OCI-LY7 (cell line): ENCODE data around the gene TEX44. TPM values are rescaled to one million over a fixed set of nuclear protein-coding genes. Genes with fewer than 3 reads are reported as not detected.

Experiments used
- BruUV-seq: library from RNA; stranded (reverse); fragments of 400-500 nt; replicated peaks from 2 replicates; lab custom pipeline; 2021; lab: Mats Ljungman, UMichigan
- CTCF ChIA-PET: fragments of 300-600 bp; sonication (Branson Sonifier 250); formaldehyde crosslinking; loops from one replicate; lab custom pipeline; 2022; ENCODE audit warnings: antibody characterized with exemption; ENCODE audit not compliant: unreplicated experiment; lab: Charles Lee
- POLR2A ChIA-PET: fragments of 300-600 bp; sonication (Branson Sonifier 250); formaldehyde crosslinking; loops from one replicate; lab custom pipeline; 2022; ENCODE audit warnings: antibody characterized with exemption; lab: Charles Lee
- DNase-seq: peaks from one replicate; pipeline ENCODE4 v3.0.0-alpha.2; 2015; ENCODE audit warnings: low spot score
- H2AFZ ChIP-seq: fragments of 200-600 bp; sonication (generic), shearing (Covaris generic); 2 replicates; pipeline ENCODE4 v1.6.1; 2014; ENCODE audit warnings: mild to moderate bottlenecking, antibody characterized with exemption, low read length, moderate library complexity
- H3K27ac ChIP-seq: fragments of 200-600 bp; sonication (generic); 2 replicates; pipeline ENCODE4 v1.5.1; 2014; ENCODE audit warnings: mixed run types, low read depth, mild to moderate bottlenecking, moderate library complexity, low read length, inconsistent platforms; ENCODE audit not compliant: poor library complexity, severe bottlenecking
- H3K36me3 ChIP-seq: fragments of 200-600 bp; sonication (generic); 2 replicates; pipeline ENCODE4 v1.6.1; 2014; ENCODE audit warnings: mild to moderate bottlenecking, antibody characterized with exemption, low read length, moderate library complexity, mixed read lengths; ENCODE audit not compliant: insufficient read depth
- H3K4me1 ChIP-seq: fragments of 200-600 bp; sonication (generic); 2 replicates; pipeline ENCODE4 v1.5.1; 2014; ENCODE audit warnings: mild to moderate bottlenecking, low read length; ENCODE audit not compliant: insufficient read depth, poor library complexity, severe bottlenecking
- H3K4me2 ChIP-seq: fragments of 200-600 bp; sonication (generic); 2 replicates; pipeline ENCODE4 v1.6.1; 2014; ENCODE audit warnings: mild to moderate bottlenecking, low read length
- H3K4me3 ChIP-seq: fragments of 200-600 bp; sonication (generic); 2 replicates; pipeline ENCODE4 v1.5.1; 2014; ENCODE audit warnings: mild to moderate bottlenecking, low read depth, low read length; ENCODE audit not compliant: poor library complexity, severe bottlenecking
- H3K79me2 ChIP-seq: fragments of 200-600 bp; sonication (generic); 2 replicates; pipeline ENCODE4 v1.6.1; 2016; ENCODE audit warnings: low read depth, mild to moderate bottlenecking, low read length, moderate library complexity, mixed read lengths; ENCODE audit not compliant: insufficient read depth
- H3K9me2 ChIP-seq: fragments of 200-600 bp; sonication (generic); 2 replicates; pipeline ENCODE4 v1.6.1; 2016; ENCODE audit warnings: mild to moderate bottlenecking, low read length, mixed read lengths; ENCODE audit not compliant: insufficient read depth
- H3K9me3 ChIP-seq: fragments of 200-600 bp; sonication (generic); 2 replicates; pipeline ENCODE4 v1.6.1; 2014; ENCODE audit warnings: mild to moderate bottlenecking, mixed run types, low read length, mixed read lengths
- H4K20me1 ChIP-seq: fragments of 200-600 bp; sonication (generic); 2 replicates; pipeline ENCODE4 v1.6.1; 2014; ENCODE audit warnings: mild to moderate bottlenecking, antibody characterized with exemption, low read length, moderate library complexity, mixed read lengths; ENCODE audit not compliant: insufficient read depth
- EZH2phosphoT487 ChIP-seq: fragments of 200-600 bp; sonication (generic); IDR thresholded peaks from 2 replicates; pipeline ENCODE4 v1.6.1; 2018; ENCODE audit warnings: low read depth, borderline replicate concordance, mild to moderate bottlenecking, mixed run types, antibody characterized with exemption, low read length, moderate library complexity, mixed read lengths
- intact Hi-C: fragments of 100-400 bp; cut with micrococcal nuclease; formaldehyde crosslinking; loops from one replicate; pipeline ENCODE4 v1.10.0; 2022; ENCODE audit not compliant: unreplicated experiment
- total RNA-seq, 2 experiments: library from RNA; depleted of rRNA in 1 of 2; stranded (reverse); fragments of >200 nt in 1 of 2; shearing (Covaris generic) in 1 of 2; gene quantifications; 2 replicates each; pipeline ENCODE4 v1.2.3, GENCODE V29; 2014 to 2022
- TF ChIP-seq, protein P1 (sequence below): fragments of 200-600 bp; sonication (generic); conservative IDR thresholded peaks from 2 replicates; pipeline ENCODE4 v1.5.1; 2014; ENCODE audit warnings: mild to moderate bottlenecking, antibody characterized with exemption, low read length, moderate library complexity, mixed read lengths

The TEX44 gene
- total RNA-seq, 2 experiments from 2014 or later, result not detected

DNA sequence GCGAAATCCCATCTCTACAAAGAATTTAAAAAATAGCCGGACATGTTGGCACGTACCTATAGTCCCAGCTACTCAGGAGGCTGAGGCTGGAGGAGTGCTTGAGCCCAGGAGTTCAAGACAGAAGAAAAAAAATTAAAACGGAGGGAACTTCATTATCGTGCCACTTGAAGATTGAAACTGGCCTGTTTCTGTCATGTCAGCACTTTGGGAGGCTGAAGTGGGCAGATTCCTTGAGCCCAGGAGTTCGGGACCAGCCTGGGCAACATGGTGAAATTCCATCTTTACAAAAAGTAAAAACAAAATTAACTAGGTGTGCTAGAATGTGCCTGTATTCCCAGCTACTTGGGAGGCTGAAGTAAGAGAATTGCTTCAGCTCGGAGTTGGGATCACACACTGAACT lies 3.0 kb upstream of the TEX44 start:
- Histone ChIP-seq H2AFZ (no peak overlapping the region), H3K27ac (no peak overlapping the region), H3K9me3 (no peaks in the 10 kb centered on the region), H3K9me2 (no peaks in the 10 kb centered on the region), H3K4me2 (no peak overlapping the region), H3K4me3 (no peak overlapping the region), H3K4me1 (no peaks in the 10 kb centered on the region), H3K36me3 (no peaks in the 10 kb centered on the region), H3K79me2 (no peaks in the 10 kb centered on the region), H4K20me1 (no peaks in the 10 kb centered on the region)
- intact Hi-C loops, result no loop called here
- TF ChIP-seq, protein P1, sequence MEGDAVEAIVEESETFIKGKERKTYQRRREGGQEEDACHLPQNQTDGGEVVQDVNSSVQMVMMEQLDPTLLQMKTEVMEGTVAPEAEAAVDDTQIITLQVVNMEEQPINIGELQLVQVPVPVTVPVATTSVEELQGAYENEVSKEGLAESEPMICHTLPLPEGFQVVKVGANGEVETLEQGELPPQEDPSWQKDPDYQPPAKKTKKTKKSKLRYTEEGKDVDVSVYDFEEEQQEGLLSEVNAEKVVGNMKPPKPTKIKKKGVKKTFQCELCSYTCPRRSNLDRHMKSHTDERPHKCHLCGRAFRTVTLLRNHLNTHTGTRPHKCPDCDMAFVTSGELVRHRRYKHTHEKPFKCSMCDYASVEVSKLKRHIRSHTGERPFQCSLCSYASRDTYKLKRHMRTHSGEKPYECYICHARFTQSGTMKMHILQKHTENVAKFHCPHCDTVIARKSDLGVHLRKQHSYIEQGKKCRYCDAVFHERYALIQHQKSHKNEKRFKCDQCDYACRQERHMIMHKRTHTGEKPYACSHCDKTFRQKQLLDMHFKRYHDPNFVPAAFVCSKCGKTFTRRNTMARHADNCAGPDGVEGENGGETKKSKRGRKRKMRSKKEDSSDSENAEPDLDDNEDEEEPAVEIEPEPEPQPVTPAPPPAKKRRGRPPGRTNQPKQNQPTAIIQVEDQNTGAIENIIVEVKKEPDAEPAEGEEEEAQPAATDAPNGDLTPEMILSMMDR, result no peak
- TF ChIP-seq EZH2phosphoT487, result no peak
- POLR2A ChIA-PET, result no interaction called here
- DNase-seq, result no peak
- CTCF ChIA-PET, result interaction anchor here (1.0 kb wide), 1 partner anchor 15 kb away, joined by 3 read pairs; no protein-coding TSS in a partner anchor
- BruUV-seq, result no TSS peak

DNA sequence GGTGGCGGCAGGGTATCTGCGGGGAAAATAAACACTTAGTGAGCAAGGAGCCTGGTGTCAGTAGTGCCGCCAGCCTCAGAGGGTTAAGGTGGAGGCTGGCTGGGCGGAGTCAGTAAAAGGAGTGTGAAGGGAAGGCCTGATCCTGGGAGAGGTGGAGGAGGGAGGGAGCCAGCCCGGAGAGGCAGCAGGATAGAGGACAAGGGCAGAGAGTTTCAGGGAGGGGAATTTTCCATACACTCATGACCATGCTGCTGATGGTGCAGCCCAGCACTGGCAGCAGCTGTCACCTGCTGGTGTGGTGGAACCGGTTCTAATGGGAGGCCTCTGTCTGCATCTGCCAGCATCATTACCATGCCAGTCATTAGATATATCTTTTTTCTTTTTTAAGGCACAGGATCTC lies 2.0 kb upstream of the TEX44 start:
- Histone ChIP-seq H2AFZ (no peak overlapping the region), H4K20me1 (no peaks in the 10 kb centered on the region), H3K27ac (no peak overlapping the region), H3K9me2 (no peaks in the 10 kb centered on the region), H3K4me3 (no peak overlapping the region), H3K4me1 (no peaks in the 10 kb centered on the region), H3K9me3 (no peaks in the 10 kb centered on the region), H3K79me2 (no peaks in the 10 kb centered on the region), H3K4me2 (no peak overlapping the region), H3K36me3 (no peaks in the 10 kb centered on the region)
- ChIA-PET POLR2A (interaction anchor here (0.6 to 1.4 kb wide), 3 partner anchors 10 to 144 kb away, joined by 3 read pairs; no protein-coding TSS in a partner anchor), CTCF (no interaction called here)
- DNase-seq, result no peak
- no TSS peak for BruUV-seq
- intact Hi-C loops, result no loop called here
- TF ChIP-seq, protein P1, result no peak
- no peak for TF ChIP-seq EZH2phosphoT487

DNA sequence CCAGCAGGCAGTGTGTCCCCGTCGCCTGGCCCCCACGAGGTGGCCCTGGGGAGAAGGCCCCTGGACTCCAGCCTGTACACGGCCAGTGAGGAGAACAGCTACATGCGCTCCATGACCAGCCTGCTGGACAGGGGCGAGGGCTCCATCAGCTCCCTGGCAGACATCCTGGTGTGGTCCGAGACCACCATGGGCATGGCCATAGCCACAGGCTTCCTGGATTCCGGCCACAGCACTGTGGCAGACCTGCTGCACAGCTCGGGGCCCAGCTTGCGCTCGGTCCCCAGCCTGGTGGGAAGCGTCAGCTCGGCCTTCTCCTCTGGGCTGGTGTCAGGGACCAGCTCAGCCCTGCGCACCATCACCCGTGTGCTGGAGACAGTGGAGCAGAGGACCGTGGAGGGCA lies 1.0 kb downstream of the TEX44 start:
- ChIA-PET POLR2A (no interaction called here), CTCF (no interaction called here)
- Histone ChIP-seq H3K4me1 (no peaks in the 10 kb centered on the region), H3K4me3 (no peak overlapping the region), H3K9me2 (no peaks in the 10 kb centered on the region), H2AFZ (no peak overlapping the region), H3K79me2 (no peaks in the 10 kb centered on the region), H3K36me3 (no peaks in the 10 kb centered on the region), H4K20me1 (no peaks in the 10 kb centered on the region), H3K9me3 (no peaks in the 10 kb centered on the region), H3K4me2 (no peak overlapping the region), H3K27ac (no peak overlapping the region)
- TF ChIP-seq EZH2phosphoT487, result no peak
- TF ChIP-seq, protein P1, result no peak
- BruUV-seq, result no TSS peak
- intact Hi-C loops, result no loop called here
- DNase-seq, result no peak
